Adrenal gland (tissue), 5 donors: ENCODE measurements around the gene MGMT.

ENCODE experiments used
- CTCF ChIP-seq, 6 experiments: fragments of 450-650 bp in 4 of 6; fragments of 200-600 bp in 2 of 6; sonication (generic) in 1 of 6; IDR thresholded peaks; 1 replicate in 5 of 6; 2 replicates in 1 of 6; pipeline versions ENCODE4 v1.5.1 to v1.8.0; 2016 to 2021; ENCODE audit warnings: antibody characterized with exemption in 6 of 6, mild to moderate bottlenecking in 2 of 6, moderate library complexity in 1 of 6
- POLR2A ChIP-seq, 2 donors: fragments of 450-650 bp; IDR thresholded peaks; one replicate each; pipeline ENCODE4 v1.6.1; 2017; ENCODE audit warnings: antibody characterized with exemption in 2 of 2, mild to moderate bottlenecking in 2 of 2, moderate library complexity in 1 of 2
- donor health status: DM: no; HTN: no; CAD: no.

DNA sequence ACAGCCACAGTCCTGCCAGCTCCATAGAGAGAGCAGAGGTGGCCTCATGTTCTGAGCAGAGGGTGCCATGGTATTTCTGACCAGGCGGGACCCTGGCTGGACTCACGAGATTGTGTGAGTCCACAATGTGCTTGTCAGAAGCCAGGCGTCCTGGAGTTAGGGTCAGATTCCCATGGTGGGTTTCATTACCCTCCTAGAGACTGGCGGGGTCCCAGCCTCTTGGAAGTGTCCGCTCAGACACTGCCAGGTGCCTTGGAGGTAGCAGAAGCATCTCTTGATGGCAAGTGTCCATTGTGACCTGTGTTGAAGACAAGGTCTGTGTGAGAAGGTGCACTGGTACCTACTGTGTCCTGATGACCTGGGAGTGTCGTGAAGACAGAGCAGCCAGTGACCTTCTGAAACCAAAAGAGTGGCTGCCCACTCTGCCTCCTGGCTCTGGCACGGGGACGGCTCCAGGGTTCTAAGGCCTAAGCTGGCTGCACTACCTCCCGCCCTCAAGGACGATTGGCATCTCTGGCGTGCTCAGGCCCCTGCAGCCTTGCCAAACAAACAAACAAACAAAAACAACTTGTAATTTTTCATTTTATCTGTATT, 56.8 kb downstream of the MGMT start:
- no peak for TF ChIP-seq CTCF (IDR thresholded peaks at IDR 0.05)
- no peak for TF ChIP-seq POLR2A (IDR thresholded peaks at IDR 0.05)
